Ramos (cell line): ENCODE measurements around the gene TTC23.

Experiments
- in situ Hi-C: fragments of 300-500 bp; cut with MboI; formaldehyde crosslinking; loops from one replicate; pipeline ENCODE4 v1.14.3; 2022; ENCODE audit warnings: low sequenced_read_pairs; ENCODE audit not compliant: unreplicated experiment

TTC23 gene, protein sequence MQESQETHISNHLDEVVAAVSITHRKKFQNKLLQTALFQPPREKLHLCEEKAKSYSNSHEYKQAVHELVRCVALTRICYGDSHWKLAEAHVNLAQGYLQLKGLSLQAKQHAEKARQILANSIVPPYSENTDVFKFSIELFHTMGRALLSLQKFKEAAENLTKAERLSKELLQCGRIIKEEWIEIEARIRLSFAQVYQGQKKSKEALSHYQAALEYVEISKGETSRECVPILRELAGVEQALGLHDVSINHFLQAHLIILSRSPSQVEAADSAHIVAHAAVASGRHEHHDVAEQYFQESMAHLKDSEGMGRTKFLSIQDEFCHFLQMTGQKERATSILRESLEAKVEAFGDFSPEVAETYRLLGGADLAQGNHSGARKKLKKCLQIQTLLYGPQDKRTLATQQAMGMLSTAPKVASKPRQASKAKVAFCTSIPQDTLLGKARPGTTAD

DNA sequence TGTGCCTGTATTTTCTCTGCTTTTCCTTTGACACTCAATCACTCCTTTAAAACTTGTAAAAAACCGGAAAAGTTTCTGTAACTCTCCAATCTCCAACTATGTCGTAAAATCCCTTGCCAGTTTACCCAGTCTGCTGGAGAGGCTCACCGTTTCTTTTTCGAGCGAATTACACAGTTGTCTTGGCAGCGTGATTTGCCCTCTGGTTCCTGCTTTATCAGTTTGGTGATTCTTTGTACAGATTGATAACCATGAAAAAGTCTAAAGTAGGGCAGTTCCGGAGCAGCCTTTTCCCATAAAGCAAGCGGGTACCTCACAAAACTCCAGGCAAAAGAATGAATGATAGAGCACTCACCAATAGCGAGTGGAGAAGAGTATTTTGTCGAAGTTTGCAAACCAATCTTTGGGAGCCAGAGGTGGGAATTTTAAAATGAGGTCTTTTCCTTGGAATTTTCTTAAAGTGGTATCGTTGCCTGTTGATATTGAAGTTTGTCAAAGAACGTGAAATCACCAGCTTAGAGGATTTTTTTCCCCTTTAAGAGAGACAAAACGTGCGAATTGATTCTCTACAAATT is at the start of gene TTC23:
Gene TTC23 (minus strand): TSS at position 312 of the 572 bp plus-strand sequence. CDS start 20,869 bp downstream, outside the sequence.
- in situ Hi-C loops, result no loop called here

GRCh38 chr15:99296386-99296785 is 47.0 kb upstream of the TTC23 start:
- in situ Hi-C loops, result no loop called here

GRCh38 chr15:99295840-99296239 is 46.5 kb upstream of the TTC23 start:
- in situ Hi-C loops, result no loop called here

- in situ Hi-C loops, result no loop called here
Measured at GRCh38 chr15:99291643-99292042, 42.3 kb upstream of the TTC23 start.

DNA sequence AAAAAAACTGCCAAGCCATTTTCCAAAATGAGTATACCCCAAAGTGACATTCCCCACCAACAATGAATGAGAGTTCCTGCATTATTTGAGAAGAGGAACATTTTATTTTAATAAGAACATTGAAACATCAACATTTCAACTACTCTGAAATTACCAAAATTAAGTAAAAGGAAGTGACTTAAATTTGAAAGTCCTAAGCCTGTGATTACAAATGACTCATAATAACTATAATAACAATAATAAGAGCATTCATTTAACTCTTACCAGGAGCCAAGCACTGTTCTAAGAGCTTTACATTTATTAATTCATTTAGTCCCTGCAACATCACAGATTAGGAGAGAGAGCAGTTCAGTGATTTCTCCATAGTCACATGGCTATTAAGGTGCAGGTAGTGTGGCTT is 34.3 kb upstream of the TTC23 start:
- in situ Hi-C loops, result no loop called here

- in situ Hi-C loops, result no loop called here
Measured at GRCh38 chr15:99282586-99282985, 33.2 kb upstream of the TTC23 start.

- in situ Hi-C loops, result no loop called here
Measured at GRCh38 chr15:99282121-99282520, 32.7 kb upstream of the TTC23 start.

DNA sequence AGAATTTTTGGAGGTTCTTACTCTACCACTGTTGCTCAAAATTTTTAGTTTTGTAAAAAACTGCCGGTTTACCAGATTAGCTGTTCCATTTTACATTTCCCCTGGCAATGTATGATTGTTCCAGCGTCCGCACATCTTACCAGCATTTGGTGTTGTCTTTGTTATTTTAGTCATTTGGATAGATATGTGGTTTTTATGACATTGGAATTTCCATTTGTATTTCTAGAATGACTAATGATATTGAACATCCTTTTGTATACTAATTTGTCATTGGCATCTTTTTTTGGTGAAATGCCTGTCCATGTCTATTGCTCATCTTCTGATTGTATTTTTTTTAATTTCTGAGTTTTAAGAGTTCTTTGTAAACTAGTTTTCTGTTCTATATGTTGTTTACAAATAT is 30.4 kb upstream of the TTC23 start:
- in situ Hi-C loops, result loop anchor here (10.0 kb wide), 1 partner anchor 425 kb away; no protein-coding TSS in a partner anchor

GRCh38 chr15:99279290-99279689 is 29.9 kb upstream of the TTC23 start:
- in situ Hi-C loops, result loop anchor here (10.0 kb wide), 1 partner anchor 426 kb away; no protein-coding TSS in a partner anchor

GRCh38 chr15:99275525-99276128 is 26.2 kb upstream of the TTC23 start:
- in situ Hi-C loops, result loop anchor here (10.0 kb wide), 1 partner anchor 429 kb away; no protein-coding TSS in a partner anchor

DNA sequence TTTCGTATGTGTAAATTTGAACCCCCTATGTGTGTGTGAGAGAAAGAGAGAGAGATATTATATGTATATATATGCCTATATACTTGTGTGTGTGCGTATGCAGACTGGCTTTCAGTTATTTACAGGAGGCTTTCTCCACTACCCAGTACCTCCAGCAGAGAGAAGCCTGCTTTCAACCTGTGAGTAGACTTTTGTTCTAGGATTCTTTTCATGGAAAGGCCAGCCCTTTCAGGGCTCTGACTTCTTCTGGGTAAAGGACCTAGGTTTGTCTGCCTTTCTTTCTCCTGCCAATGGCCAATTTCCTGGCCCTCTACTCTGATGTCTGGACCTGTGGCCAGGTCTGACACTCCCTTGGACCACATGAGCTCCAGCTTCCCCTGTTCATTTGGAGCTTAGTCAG is 25.7 kb upstream of the TTC23 start:
- in situ Hi-C loops, result loop anchor here (10.0 kb wide), 1 partner anchor 430 kb away; no protein-coding TSS in a partner anchor

DNA sequence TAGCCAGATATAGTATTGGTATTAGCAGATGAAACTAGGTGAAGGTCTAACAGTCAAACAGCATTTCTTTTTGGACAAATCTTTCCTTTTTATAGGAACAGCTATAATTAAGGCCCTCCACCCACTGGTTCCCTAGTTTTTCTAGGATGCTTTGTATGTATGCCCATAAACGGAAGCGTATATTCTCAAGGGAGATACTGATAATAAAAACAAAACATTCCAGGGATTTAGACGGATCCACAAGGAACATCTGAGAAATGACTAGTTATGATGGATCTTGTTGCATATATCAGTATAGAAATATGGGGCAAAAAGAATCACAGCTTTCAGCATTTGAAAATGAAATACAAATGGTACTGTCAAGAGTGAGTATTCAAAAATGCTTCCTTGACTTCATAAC is 24.4 kb upstream of the TTC23 start:
- in situ Hi-C loops, result loop anchor here (10.0 kb wide), 1 partner anchor 431 kb away; no protein-coding TSS in a partner anchor

DNA sequence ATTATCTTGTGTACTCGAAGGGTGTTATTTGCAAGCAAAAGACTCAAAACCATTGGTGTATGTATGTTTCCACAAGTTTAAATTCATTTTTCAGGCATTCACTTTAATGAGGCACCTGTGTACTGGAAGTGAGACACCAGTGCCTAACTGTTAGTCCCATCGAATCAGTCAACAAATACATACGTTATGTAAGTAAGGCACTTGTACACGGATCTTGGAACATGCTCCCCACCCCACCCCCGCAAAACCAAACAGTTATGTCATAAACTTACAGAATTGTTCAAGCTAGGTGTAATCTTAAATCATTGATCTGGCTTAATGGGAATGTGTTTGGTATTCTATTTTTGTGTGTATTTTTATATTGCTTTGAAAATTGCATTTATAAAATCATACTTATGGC is 19.1 kb upstream of the TTC23 start:
- in situ Hi-C loops, result no loop called here

DNA sequence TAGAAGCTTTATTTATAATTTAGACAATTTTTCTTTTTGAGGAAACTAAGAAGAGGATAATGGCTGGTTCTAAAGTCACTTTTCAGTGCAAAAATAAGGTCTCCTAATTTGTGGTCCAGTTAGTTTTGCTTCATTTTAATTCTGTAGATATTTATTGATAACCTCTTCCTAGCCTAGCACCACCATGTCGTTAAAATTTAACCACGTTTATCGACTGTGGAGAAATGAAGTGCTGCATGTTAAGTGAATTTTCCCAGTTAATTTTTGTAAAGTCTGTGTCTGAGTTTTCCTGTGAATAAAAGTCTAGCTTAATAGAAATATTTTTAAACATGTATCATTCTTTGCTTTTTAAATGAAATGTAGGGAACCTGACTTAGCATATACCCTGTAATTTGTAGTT is 18.6 kb upstream of the TTC23 start:
- in situ Hi-C loops, result no loop called here

GRCh38 chr15:99265541-99266070 is 16.2 kb upstream of the TTC23 start:
- in situ Hi-C loops, result no loop called here

DNA sequence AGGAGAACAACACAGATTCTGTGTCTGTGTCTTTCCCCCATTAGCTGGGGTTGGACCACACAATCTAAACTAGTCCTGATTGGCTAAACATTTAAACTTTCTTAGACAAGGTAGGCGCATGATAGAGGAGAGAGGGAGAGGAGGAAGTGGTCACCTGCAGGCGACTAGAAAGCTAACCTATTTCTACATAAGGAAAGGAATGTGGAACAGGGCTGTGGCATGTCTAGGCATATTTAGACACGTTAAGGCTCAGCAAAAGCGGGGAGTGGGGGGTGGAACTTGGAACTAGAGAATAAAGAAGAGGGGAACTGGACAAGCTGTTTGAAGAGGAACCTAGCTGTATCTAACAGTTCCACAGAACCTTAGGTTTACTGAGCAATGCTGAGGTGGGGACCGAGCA is 14.7 kb upstream of the TTC23 start:
- in situ Hi-C loops, result no loop called here

- in situ Hi-C loops, result no loop called here
Measured at GRCh38 chr15:99257107-99257750, 7.8 kb upstream of the TTC23 start.

DNA sequence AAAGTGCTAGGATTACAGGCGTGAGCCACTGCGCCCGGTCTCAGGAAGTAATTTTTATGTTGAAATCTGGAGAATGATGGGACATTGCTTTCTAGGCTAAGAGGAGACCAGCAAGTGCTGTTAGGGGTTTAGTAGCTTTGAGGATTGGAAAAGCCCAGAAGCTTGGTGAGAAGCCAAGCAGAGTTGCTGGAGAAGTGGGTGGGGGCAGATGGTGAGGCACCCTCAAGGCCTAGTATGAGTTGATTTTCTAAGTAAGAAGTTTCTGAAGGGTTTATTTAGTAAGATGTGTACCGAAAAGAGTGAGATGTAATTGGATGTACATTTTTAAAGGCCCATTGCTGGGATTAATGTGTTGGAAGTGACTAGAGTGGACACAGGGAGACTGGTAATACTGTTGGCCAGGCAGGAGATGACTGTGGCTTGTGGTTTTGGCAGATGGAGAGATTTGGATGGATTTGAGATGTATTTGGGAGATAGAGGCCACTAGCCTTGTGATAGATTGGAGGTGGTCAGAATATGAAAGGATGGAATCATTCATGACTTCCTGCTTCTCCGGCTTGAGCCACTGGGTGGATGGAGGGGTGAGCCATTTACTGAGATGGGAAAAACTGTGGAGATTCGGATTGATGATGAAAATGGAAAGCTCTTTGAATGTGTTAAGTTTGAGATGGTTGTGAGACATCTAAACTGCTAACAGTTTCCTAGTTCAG is 4.2 kb upstream of the TTC23 start:
- in situ Hi-C loops, result no loop called here

DNA sequence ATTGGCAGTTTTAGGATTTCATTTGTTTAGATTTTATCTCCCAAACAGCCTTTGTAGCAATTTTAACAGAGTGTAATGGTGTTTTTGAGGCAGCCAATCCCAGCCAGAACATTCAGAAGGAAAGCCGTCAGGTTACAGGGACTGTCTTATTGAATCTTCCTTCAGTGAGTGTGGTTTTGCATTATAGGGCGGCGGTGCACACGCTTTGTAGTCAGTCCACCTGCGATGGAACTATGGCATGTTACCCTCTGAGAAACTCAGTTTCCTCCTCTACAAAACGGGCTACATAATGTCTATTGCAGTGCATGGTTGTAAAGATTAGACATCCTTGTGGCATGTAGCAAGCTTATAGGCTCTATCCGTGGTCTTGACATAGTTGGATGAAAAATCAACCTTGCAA is 2.9 kb upstream of the TTC23 start:
- in situ Hi-C loops, result no loop called here
